Measurements from ENCODE around the gene ABCC11.

ABCC11 gene

GRCh38 chr16:48164907-48165715 is 82.2 kb downstream of the ABCC11 start:
- TF ChIP-seq, protein P1, sequence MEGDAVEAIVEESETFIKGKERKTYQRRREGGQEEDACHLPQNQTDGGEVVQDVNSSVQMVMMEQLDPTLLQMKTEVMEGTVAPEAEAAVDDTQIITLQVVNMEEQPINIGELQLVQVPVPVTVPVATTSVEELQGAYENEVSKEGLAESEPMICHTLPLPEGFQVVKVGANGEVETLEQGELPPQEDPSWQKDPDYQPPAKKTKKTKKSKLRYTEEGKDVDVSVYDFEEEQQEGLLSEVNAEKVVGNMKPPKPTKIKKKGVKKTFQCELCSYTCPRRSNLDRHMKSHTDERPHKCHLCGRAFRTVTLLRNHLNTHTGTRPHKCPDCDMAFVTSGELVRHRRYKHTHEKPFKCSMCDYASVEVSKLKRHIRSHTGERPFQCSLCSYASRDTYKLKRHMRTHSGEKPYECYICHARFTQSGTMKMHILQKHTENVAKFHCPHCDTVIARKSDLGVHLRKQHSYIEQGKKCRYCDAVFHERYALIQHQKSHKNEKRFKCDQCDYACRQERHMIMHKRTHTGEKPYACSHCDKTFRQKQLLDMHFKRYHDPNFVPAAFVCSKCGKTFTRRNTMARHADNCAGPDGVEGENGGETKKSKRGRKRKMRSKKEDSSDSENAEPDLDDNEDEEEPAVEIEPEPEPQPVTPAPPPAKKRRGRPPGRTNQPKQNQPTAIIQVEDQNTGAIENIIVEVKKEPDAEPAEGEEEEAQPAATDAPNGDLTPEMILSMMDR (IDR thresholded peaks at IDR 0.05; ENCODE audit: low read length, missing control alignments): peak; percentile 77
- peak overlapping the region; percentile 14 for H3K4me3 ChIP-seq (replicated peaks; ENCODE audit: low read depth, low read length)
- DNase-seq (ENCODE audit: low read depth): peak; percentile 72

DNA sequence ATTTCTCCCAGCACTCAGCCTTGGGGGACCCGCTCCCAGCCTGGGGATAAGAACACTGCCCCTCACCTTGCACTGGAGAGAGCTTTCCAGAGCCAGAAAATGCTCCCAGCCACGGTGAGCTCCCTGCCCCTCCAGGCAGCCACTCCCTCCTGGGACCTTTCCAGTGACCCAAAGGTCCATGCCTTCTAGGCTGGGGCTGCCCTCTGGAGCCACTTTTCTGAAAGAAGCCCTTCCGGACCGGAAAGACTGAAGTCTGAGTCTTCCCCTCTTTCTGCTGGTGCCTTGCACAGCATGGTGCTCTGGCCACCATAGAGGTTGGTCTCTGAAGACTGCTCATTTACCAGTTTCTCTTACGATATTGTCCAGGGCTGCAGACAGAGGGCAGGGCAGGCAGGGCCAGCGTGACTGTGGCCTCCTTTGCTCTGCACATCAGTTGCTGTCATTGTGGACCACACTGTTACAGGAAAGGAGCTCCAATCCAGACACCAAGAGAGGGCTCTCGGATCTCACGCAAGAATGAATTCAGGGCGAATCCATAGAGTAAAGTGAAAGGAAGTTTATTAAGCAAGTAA is 84.4 kb downstream of the ABCC11 start:
- TF ChIP-seq, protein P1 (IDR thresholded peaks at IDR 0.05; ENCODE audit: low read length, missing control alignments): no peak
- no peak for DNase-seq (ENCODE audit: low read depth)
- no peak overlapping the region for H3K4me3 ChIP-seq (replicated peaks; ENCODE audit: low read depth, low read length)

DNA sequence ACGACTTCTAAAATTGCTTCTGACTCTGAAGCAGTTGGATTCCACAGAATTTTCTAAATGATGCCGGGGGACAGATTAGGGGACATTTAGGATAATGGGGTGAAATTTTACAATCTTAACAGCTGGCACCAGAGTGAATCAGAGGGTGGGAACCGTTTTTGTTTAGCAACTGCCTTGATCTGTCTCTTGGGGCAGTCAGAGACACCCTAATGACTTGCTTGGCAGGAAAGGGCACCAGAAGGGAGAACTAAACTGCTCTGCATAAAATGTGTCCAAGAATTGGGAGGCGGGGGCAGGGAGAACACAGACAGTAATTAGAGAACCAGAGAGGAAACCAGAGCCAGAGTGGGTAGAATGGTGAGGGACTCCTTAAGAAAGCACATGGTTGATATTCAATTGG is 85.4 kb downstream of the ABCC11 start:
- TF ChIP-seq, protein P1 (IDR thresholded peaks at IDR 0.05; ENCODE audit: low read length, missing control alignments): no peak
- no peak overlapping the region for H3K4me3 ChIP-seq (replicated peaks; ENCODE audit: low read depth, low read length)
- DNase-seq (ENCODE audit: low read depth): no peak

GRCh38 chr16:48160575-48160974 is 86.8 kb downstream of the ABCC11 start:
- TF ChIP-seq, protein P1 (IDR thresholded peaks at IDR 0.05; ENCODE audit: low read length, missing control alignments): no peak
- peak; percentile 43 for DNase-seq (ENCODE audit: low read depth)

GRCh38 chr16:48158296-48158695 is 89.0 kb downstream of the ABCC11 start:
- DNase-seq (ENCODE audit: low read depth): peak; percentile 49
- H3K4me3 ChIP-seq (replicated peaks; ENCODE audit: low read depth, low read length): no peak overlapping the region
- TF ChIP-seq, protein P1 (IDR thresholded peaks at IDR 0.05; ENCODE audit: low read length, missing control alignments): no peak

More at GRCh38 chr16:48160575-48160974, 86.8 kb downstream of the ABCC11 start:
- no peak overlapping the region for H3K4me3 ChIP-seq (replicated peaks; ENCODE audit: low read depth, low read length)

DNA sequence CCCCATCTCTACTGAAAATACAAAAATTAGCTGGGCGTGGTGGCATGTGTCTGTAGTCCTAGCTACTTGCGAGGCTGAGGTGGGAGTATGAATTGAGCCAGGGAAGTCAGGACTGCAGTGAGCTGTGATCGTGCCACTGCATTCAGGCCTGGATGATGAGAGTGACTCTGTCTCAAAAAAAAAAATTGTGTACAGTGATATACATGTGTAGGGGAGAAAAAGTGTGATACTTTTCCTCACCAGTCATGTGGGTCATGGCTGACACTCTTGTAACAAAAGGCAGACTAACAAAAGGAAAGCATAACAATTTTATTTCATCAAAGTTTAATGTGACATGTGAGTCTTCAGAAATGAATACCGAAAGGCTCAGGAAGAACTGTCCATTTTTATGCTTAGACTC is 89.5 kb downstream of the ABCC11 start:
- H3K4me3 ChIP-seq (replicated peaks; ENCODE audit: low read depth, low read length): no peak overlapping the region
- DNase-seq (ENCODE audit: low read depth): no peak
- TF ChIP-seq, protein P1 (IDR thresholded peaks at IDR 0.05; ENCODE audit: low read length, missing control alignments): no peak
